Endodermal cell (in vitro differentiated cells): ENCODE measurements around the gene NCAN. TPM values are rescaled to one million over a fixed set of nuclear protein-coding genes. Genes with fewer than 3 reads are reported as not detected.

ENCODE experiments used
- DNase-seq: peaks from one replicate; pipeline ENCODE4 v3.0.0-alpha.2; 2017
- H3K27ac ChIP-seq: 2 replicates; pipeline ENCODE4 v1.5.1; 2013; ENCODE audit warnings: mild to moderate bottlenecking, low read depth, low read length, moderate library complexity
- H3K27me3 ChIP-seq: 2 replicates; pipeline ENCODE4 v1.6.1; 2013; ENCODE audit warnings: mild to moderate bottlenecking, low read length, moderate library complexity; ENCODE audit not compliant: insufficient read depth, control insufficient read depth, poor library complexity, severe bottlenecking
- H3K36me3 ChIP-seq: 2 replicates; pipeline ENCODE4 v1.7.0; 2013; ENCODE audit warnings: mild to moderate bottlenecking, low read length, moderate library complexity; ENCODE audit not compliant: control insufficient read depth, insufficient read depth
- H3K4me1 ChIP-seq: one replicate; pipeline ENCODE4 v1.7.0; 2013; ENCODE audit warnings: low read length; ENCODE audit not compliant: control insufficient read depth, insufficient read depth
- H3K4me3 ChIP-seq: 2 replicates; pipeline ENCODE4 v1.5.1; 2013; ENCODE audit warnings: mild to moderate bottlenecking, low read length, moderate library complexity
- H3K9ac ChIP-seq: 2 replicates; pipeline ENCODE4 v1.6.1; 2013; ENCODE audit warnings: mild to moderate bottlenecking, low read length, moderate library complexity; ENCODE audit not compliant: poor library complexity, severe bottlenecking; ENCODE audit errors: extremely low read depth
- H3K9me3 ChIP-seq: 2 replicates; pipeline ENCODE4 v1.6.1; 2013; ENCODE audit warnings: mild to moderate bottlenecking, low read length, moderate library complexity; ENCODE audit not compliant: control insufficient read depth
- H3K27ac Mint-ChIP-seq: 2 replicates; pipeline ENCODE4 v1.8.0; 2020; ENCODE audit warnings: mixed read lengths
- H3K27me3 Mint-ChIP-seq: 2 replicates; pipeline ENCODE4 v1.8.0; 2021; ENCODE audit warnings: mild to moderate bottlenecking, mixed read lengths; ENCODE audit not compliant: insufficient read depth
- H3K36me3 Mint-ChIP-seq: 2 replicates; pipeline ENCODE4 v1.8.0; 2020; ENCODE audit warnings: low read depth, mixed read lengths
- H3K4me1 Mint-ChIP-seq: 2 replicates; pipeline ENCODE4 v1.8.0; 2020; ENCODE audit warnings: mixed read lengths
- H3K4me3 Mint-ChIP-seq: 2 replicates; pipeline ENCODE4 v1.8.0; 2020; ENCODE audit warnings: mild to moderate bottlenecking, moderate library complexity, mixed read lengths
- H3K9me3 Mint-ChIP-seq: 2 replicates; pipeline ENCODE4 v1.8.0; 2020; ENCODE audit warnings: mild to moderate bottlenecking, mixed read lengths
- CTCF ChIP-seq: fragments of 200-600 bp; sonication (generic); conservative IDR thresholded peaks from 2 replicates; pipeline ENCODE4 v1.5.0; 2021; ENCODE audit warnings: antibody characterized with exemption, mild to moderate bottlenecking
- whole genome bisulfite sequencing, 2 experiments: methylation state at CpG; one replicate each; pipeline versions ENCODE4 v1.1.5 to v1.1.7; 2013; ENCODE audit warnings: missing lambda C conversion rate in 2 of 2, mixed read lengths in 1 of 2; ENCODE audit not compliant: insufficient coverage in 1 of 2, insufficient read length in 1 of 2; 5-methylcytosine and 5-hydroxymethylcytosine counted together
- long read RNA-seq, 4 experiments: library from polyadenylated mRNA in 2 of 4; library from RNA in 1 of 4; library from capped mRNA in 1 of 4; stranded (forward) in 3 of 4; unstranded in 1 of 4; transcript quantifications; one replicate each; pipeline ENCODE4 v2.0.0, GENCODE V29; 2020 to 2021; ENCODE audit warnings: inconsistent platforms in 1 of 4
- polyA plus RNA-seq, 2 experiments: library from polyadenylated mRNA; stranded (reverse); fragments of 50-300 nt; gene quantifications; one replicate each; pipeline ENCODE4 v1.2.3, GENCODE V29; 2013
- total RNA-seq, 2 donors: library from RNA; stranded (reverse); fragmentation: NEBNext Ultra II Directional in 1 of 2; extraction: Animal tissue kit (Norgen Biotek cat#: 25700) in 1 of 2; gene quantifications; 2 replicates in 1 of 2; 3 replicates in 1 of 2; pipeline ENCODE4 v1.2.1, GENCODE V29; 2021

Gene NCAN
- total RNA-seq: 1 to 10 TPM in 1 of 2 donors, under 1 TPM in 1; 0.77 to 4.2 TPM
- 12.7 TPM for polyA plus RNA-seq (2013, experiment 1 of 2)
- 11.5 TPM for polyA plus RNA-seq (2013, experiment 2 of 2)
- long read RNA-seq, experiment 1, partial matches to known transcripts: 0 of 1 reads
- long read RNA-seq, experiment 1, other reads (novel, unspliced or antisense): 1 of 1 reads
- long read RNA-seq, experiment 2: 0 reads
- long read RNA-seq, experiment 3, full-length matches to known transcripts: 3 of 24 reads
- long read RNA-seq, experiment 3, partial matches to known transcripts: 14 of 24 reads
- long read RNA-seq, experiment 3, other reads (novel, unspliced or antisense): 7 of 24 reads
- long read RNA-seq, experiment 4: 0 reads

GRCh38 chr19:19211499-19212420 lies at the start of gene NCAN:
Gene NCAN (plus strand): TSS chr19:19211958. CDS start chr19:19216954, 4,996 bp downstream.
- H3K27ac Mint-ChIP-seq: no peak within 1 kb of the TSS
- H3K9me3 Mint-ChIP-seq: no peaks in the 10 kb centered on the region
- Histone ChIP-seq H3K9me3 (no peaks in the 10 kb centered on the region), H3K36me3 (no peaks in the 10 kb centered on the region), H3K4me3 (peak within 1 kb of the TSS; percentile 56), H3K27me3 (peaks cover 82% of the 10 kb centered on the region), H3K4me1 (no peaks in the 10 kb centered on the region), H3K9ac (no peak within 1 kb of the TSS), H3K27ac (no peak within 1 kb of the TSS)
- no peaks in the 10 kb centered on the region for H3K36me3 Mint-ChIP-seq
- TF ChIP-seq CTCF: no peak
- 9 to 26% methylated on average over 14 to 54 of the region's 54 CpGs for whole genome bisulfite sequencing, 2 experiments
- peak within 1 kb of the TSS; percentile 53 for H3K4me3 Mint-ChIP-seq
- DNase-seq: peak; percentile 75
- H3K27me3 Mint-ChIP-seq: peaks cover 87% of the 10 kb centered on the region
- H3K4me1 Mint-ChIP-seq: no peaks in the 10 kb centered on the region

DNA sequence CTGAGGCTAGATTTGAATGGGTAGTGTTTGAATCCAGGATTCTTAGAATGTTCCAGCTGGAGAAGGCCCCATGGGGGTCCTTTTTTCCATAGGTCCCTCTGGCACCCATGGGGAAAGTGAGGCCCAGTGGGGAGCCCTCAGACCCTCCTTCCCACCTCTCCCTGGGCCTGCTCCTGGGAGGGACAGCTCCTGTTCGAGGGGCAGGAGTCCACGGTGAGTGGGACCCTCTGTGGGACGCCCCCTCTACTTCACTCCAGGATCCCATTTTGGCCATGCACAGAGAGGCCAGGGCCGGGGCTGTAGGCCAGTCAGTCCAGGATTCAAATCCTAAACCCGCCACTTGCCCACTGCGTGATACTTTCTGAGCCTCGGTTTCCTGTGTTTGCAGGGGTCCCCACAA lies 49.3 kb upstream of the NCAN start:
- Mint-ChIP-seq H3K4me1 (no peaks in the 10 kb centered on the region), H3K27ac (no peak overlapping the region), H3K9me3 (no peaks in the 10 kb centered on the region), H3K4me3 (no peak overlapping the region), H3K36me3 (peaks cover 3% of the 10 kb centered on the region), H3K27me3 (peaks cover 15% of the 10 kb centered on the region)
- no peak for TF ChIP-seq CTCF
- DNase-seq: no peak
- Histone ChIP-seq H3K27me3 (no peaks in the 10 kb centered on the region), H3K27ac (no peak overlapping the region), H3K9me3 (no peaks in the 10 kb centered on the region), H3K36me3 (no peaks in the 10 kb centered on the region), H3K9ac (no peak overlapping the region), H3K4me1 (no peaks in the 10 kb centered on the region), H3K4me3 (no peak overlapping the region)
- WGBS, 2 experiments: 86 to 94% methylated on average over 4 to 7 of the region's 7 CpGs

DNA sequence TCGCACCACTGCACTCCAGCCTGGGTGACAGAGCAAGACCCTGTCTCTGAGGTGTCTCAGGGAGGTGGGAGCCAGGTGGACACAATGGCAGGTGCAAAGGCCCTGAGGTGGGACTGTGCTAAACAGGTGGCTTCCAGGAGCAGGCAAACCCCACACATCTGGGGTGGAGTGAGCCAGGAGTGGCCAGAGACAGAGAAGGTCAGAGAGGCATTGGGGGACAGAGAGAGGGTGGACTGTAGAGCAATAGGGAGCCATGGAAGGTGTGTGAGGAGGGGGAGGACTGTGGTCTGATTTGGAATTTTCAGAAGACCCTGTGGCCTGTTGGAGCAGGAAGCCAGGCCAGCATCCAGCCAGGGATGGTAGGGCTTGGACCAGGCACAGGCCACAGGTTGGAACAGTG lies 46.4 kb upstream of the NCAN start:
- TF ChIP-seq CTCF: no peak
- H3K27ac Mint-ChIP-seq: no peak overlapping the region
- Histone ChIP-seq H3K4me1 (no peaks in the 10 kb centered on the region), H3K27ac (no peak overlapping the region), H3K4me3 (no peak overlapping the region), H3K9ac (no peak overlapping the region), H3K36me3 (no peaks in the 10 kb centered on the region), H3K9me3 (no peaks in the 10 kb centered on the region), H3K27me3 (peaks cover 19% of the 10 kb centered on the region)
- peaks cover 41% of the 10 kb centered on the region for H3K27me3 Mint-ChIP-seq
- no peaks in the 10 kb centered on the region for H3K36me3 Mint-ChIP-seq
- DNase-seq: no peak
- peaks cover 4% of the 10 kb centered on the region for H3K4me1 Mint-ChIP-seq
- WGBS, 2 experiments: 96% methylated on average over 1 of the region's 1 CpG; no CpG with 5 or more reads in 1 of the 2 experiments
- no peak overlapping the region for H3K4me3 Mint-ChIP-seq
- H3K9me3 Mint-ChIP-seq: no peaks in the 10 kb centered on the region
